Liver (tissue), 9 donors: ENCODE data around the gene RNASEH2A. TPM values are rescaled to one million over a fixed set of nuclear protein-coding genes. Genes with fewer than 3 reads are reported as not detected.

ENCODE experiments used
- DNase-seq: peaks from one replicate; pipeline ENCODE4 v3.0.0-alpha.2; 2017; ENCODE audit warnings: low spot score
- H3K27ac ChIP-seq, 2 donors: one replicate each; pipeline ENCODE4 v1.7.0; 2013; ENCODE audit warnings: inconsistent platforms in 2 of 2, low read length in 2 of 2, control low read depth in 1 of 2, low read depth in 1 of 2, mild to moderate bottlenecking in 1 of 2
- H3K27me3 ChIP-seq, 4 donors: one replicate each; pipeline versions ENCODE4 v1.6.1 to v1.7.0; 2013; ENCODE audit warnings: low read length in 3 of 4, inconsistent platforms in 1 of 4, mild to moderate bottlenecking in 1 of 4, moderate library complexity in 1 of 4; ENCODE audit not compliant: control insufficient read depth in 4 of 4, insufficient read depth in 4 of 4
- H3K36me3 ChIP-seq, 4 donors: one replicate each; pipeline versions ENCODE4 v1.6.1 to v1.7.0; 2013; ENCODE audit warnings: low read length in 3 of 4, mild to moderate bottlenecking in 3 of 4, low read depth in 1 of 4, moderate library complexity in 1 of 4; ENCODE audit not compliant: control insufficient read depth in 4 of 4, insufficient read depth in 3 of 4
- H3K4me1 ChIP-seq, 4 donors: one replicate each; pipeline versions ENCODE4 v1.6.1 to v1.7.0; 2013; ENCODE audit warnings: low read length in 3 of 4, mild to moderate bottlenecking in 3 of 4, moderate library complexity in 1 of 4; ENCODE audit not compliant: control insufficient read depth in 4 of 4, insufficient read depth in 4 of 4
- H3K4me3 ChIP-seq, 3 donors: one replicate each; pipeline versions ENCODE4 v1.6.1 to v1.7.0; 2013; ENCODE audit warnings: low read length in 3 of 3, control low read depth in 1 of 3, low read depth in 1 of 3, mild to moderate bottlenecking in 1 of 3
- H3K9ac ChIP-seq, 2 donors: one replicate each; pipeline ENCODE4 v1.7.0; 2013; ENCODE audit warnings: low read length in 2 of 2, mild to moderate bottlenecking in 2 of 2, moderate library complexity in 2 of 2, control low read depth in 1 of 2, low read depth in 1 of 2
- H3K9me3 ChIP-seq, 4 donors: one replicate each; pipeline versions ENCODE4 v1.6.1 to v1.7.0; 2013; ENCODE audit warnings: low read length in 3 of 4; ENCODE audit not compliant: control insufficient read depth in 4 of 4
- FOXA1 ChIP-seq: IDR thresholded peaks from 2 replicates; pipeline ENCODE4 v1.6.1; 2016; ENCODE audit warnings: antibody characterized with exemption
- FOXA2 ChIP-seq: IDR thresholded peaks from 2 replicates; pipeline ENCODE4 v1.6.1; 2016; ENCODE audit warnings: antibody characterized with exemption
- GABPA ChIP-seq, 2 donors: IDR thresholded peaks in 1 of 2; conservative IDR thresholded peaks in 1 of 2; 2 replicates each; pipeline ENCODE4 v1.6.1; 2016; ENCODE audit warnings: antibody characterized with exemption in 2 of 2, mild to moderate bottlenecking in 1 of 2, moderate library complexity in 1 of 2
- HNF4G ChIP-seq: IDR thresholded peaks from 2 replicates; pipeline ENCODE4 v1.6.1; 2016; ENCODE audit warnings: antibody characterized with exemption
- NR2F2 ChIP-seq: IDR thresholded peaks from 2 replicates; pipeline ENCODE4 v1.6.1; 2016; ENCODE audit warnings: antibody characterized with exemption
- RXRA ChIP-seq, 2 donors: IDR thresholded peaks; 2 replicates each; pipeline ENCODE4 v1.6.1; 2017 to 2018; ENCODE audit warnings: antibody characterized with exemption in 2 of 2, mild to moderate bottlenecking in 1 of 2
- YY1 ChIP-seq: IDR thresholded peaks from 2 replicates; pipeline ENCODE4 v1.6.1; 2016; ENCODE audit warnings: antibody characterized with exemption, mild to moderate bottlenecking
- WGBS: extraction: QIAGEN DNeasy Blood & Tissue Kit; methylation state at CpG from one replicate; pipeline ENCODE4 v1.1.7; 2013; 5-methylcytosine and 5-hydroxymethylcytosine counted together
- polyA plus RNA-seq, 2 donors: library from polyadenylated mRNA; stranded (reverse) in 1 of 2; unstranded in 1 of 2; fragments of 200-250 nt in 1 of 2; fragments of >200 nt in 1 of 2; fragmentation: Nextera tagmentation in 1 of 2; extraction: Ambion mirVana in 1 of 2; gene quantifications; one replicate each; pipeline versions ENCODE4 v1.2.1 to v1.2.3, GENCODE V29; 2013 to 2015
- total RNA-seq, 2 donors: library from RNA; depleted of rRNA; stranded (reverse); fragments of >200 nt; gene quantifications; one replicate each; pipeline ENCODE4 v1.2.3, GENCODE V29; 2014
- TF ChIP-seq, protein P1 (sequence below): IDR thresholded peaks from 2 replicates; pipeline ENCODE4 v1.6.1; 2016; ENCODE audit warnings: antibody characterized with exemption
- TF ChIP-seq, protein P2 (sequence below): fragments of 150-350 bp; IDR thresholded peaks from 2 replicates; pipeline ENCODE4 v1.5.1; 2017; ENCODE audit warnings: improper control_type of control experiment, low read depth, low read length; ENCODE audit not compliant: missing input control
- TF ChIP-seq, protein P3 (sequence below): IDR thresholded peaks from 2 replicates; pipeline ENCODE4 v1.6.1; 2016; ENCODE audit warnings: antibody characterized with exemption
- TF ChIP-seq, protein P4 (sequence below): IDR thresholded peaks from 2 replicates; pipeline ENCODE4 v1.6.1; 2016; ENCODE audit warnings: antibody characterized with exemption, mild to moderate bottlenecking
- donor health status: healthy.
- donor health status: healthy.
- donor health status: healthy.
- donor health status: healthy.
- donor health status: healthy.

The RNASEH2A gene
- total and polyA plus RNA-seq, 4 donors, result 1.8 to 17.5 (median 3.5) TPM

DNA sequence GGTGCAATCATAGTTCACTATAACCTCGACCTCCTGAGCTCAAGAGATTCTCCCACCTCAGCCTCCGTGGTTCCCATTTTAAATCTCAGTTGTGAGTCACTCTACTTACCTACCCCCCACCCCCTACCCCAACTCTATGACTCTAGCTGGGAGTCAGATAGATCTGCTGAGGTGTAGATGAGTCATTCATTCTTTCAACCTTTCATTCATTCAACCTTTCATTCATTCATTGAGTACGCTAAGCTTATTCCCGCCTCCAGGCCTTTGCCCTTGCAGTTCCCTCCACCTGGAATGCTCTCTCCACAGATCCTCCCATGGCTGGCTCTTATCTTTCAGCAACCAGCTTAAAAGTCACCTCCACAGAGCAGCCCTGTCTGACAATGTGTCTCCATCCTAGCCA is 30.8 kb downstream of the RNASEH2A start (continued):
- TF ChIP-seq, protein P1, sequence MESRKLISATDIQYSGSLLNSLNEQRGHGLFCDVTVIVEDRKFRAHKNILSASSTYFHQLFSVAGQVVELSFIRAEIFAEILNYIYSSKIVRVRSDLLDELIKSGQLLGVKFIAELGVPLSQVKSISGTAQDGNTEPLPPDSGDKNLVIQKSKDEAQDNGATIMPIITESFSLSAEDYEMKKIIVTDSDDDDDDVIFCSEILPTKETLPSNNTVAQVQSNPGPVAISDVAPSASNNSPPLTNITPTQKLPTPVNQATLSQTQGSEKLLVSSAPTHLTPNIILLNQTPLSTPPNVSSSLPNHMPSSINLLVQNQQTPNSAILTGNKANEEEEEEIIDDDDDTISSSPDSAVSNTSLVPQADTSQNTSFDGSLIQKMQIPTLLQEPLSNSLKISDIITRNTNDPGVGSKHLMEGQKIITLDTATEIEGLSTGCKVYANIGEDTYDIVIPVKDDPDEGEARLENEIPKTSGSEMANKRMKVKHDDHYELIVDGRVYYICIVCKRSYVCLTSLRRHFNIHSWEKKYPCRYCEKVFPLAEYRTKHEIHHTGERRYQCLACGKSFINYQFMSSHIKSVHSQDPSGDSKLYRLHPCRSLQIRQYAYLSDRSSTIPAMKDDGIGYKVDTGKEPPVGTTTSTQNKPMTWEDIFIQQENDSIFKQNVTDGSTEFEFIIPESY, result no peak
- TF ChIP-seq FOXA2, result no peak

DNA sequence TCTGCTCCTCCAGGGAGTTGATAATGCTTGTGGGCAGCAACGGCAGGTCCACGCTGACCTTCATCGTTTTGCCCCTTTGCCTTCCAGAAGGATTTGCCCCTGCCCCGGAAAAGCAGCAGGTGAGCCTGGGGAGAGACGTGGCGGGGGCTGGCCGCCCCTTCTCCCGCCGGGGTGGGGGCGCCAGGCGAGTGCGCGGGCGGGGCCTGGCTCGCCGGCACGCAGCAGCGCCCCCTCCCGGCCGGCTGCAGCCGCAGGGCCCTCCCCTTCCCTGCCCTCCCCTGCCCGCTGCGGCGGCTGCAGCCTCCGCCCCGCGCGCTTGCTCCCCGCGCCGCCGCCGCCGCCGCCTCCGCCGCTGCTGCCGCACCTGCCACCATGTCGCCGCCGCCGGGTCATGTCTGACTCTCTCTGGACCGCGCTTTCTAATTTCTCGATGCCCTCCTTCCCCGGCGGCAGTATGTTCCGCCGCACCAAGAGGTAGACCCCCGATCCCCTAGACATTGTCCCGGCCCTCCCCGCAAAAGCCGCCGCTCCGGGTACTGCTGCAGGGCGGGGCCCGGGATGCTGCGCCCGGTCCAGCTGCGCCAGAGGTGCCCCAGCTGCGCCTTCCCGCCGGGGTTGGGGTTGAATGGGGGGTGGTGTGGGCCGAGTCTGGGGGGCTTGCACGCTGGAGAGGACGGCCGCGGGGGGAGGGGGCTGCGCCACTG is 31.9 kb downstream of the RNASEH2A start, which contains the start of gene MAST1:
Gene MAST1, plus strand, starts transcription at position 334 of the 704 bp plus-strand sequence. Its CDS starts 58 bp downstream, at position 392.
- Histone ChIP-seq H3K9ac (no peak within 1 kb of the TSS), H3K4me3 (peak within 1 kb of the TSS in 1 of 3 donors; percentile 22), H3K27me3 (peaks cover 0 to 25% (median 14%) of the 10 kb centered on the region in 4 donors), H3K4me1 (peaks cover 0 to 11% (median 3%) of the 10 kb centered on the region in 4 donors), H3K9me3 (no peaks in the 10 kb centered on the region), H3K27ac (no peak within 1 kb of the TSS), H3K36me3 (no peaks in the 10 kb centered on the region)
- peak; percentile 72 for DNase-seq
- WGBS, result 1% methylated on average over 69 of the region's 69 CpGs
- TF ChIP-seq RXRA (IDR thresholded peaks at IDR 0.05), result no peak
- TF ChIP-seq, protein P2, sequence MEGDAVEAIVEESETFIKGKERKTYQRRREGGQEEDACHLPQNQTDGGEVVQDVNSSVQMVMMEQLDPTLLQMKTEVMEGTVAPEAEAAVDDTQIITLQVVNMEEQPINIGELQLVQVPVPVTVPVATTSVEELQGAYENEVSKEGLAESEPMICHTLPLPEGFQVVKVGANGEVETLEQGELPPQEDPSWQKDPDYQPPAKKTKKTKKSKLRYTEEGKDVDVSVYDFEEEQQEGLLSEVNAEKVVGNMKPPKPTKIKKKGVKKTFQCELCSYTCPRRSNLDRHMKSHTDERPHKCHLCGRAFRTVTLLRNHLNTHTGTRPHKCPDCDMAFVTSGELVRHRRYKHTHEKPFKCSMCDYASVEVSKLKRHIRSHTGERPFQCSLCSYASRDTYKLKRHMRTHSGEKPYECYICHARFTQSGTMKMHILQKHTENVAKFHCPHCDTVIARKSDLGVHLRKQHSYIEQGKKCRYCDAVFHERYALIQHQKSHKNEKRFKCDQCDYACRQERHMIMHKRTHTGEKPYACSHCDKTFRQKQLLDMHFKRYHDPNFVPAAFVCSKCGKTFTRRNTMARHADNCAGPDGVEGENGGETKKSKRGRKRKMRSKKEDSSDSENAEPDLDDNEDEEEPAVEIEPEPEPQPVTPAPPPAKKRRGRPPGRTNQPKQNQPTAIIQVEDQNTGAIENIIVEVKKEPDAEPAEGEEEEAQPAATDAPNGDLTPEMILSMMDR, result peak; percentile 38

DNA sequence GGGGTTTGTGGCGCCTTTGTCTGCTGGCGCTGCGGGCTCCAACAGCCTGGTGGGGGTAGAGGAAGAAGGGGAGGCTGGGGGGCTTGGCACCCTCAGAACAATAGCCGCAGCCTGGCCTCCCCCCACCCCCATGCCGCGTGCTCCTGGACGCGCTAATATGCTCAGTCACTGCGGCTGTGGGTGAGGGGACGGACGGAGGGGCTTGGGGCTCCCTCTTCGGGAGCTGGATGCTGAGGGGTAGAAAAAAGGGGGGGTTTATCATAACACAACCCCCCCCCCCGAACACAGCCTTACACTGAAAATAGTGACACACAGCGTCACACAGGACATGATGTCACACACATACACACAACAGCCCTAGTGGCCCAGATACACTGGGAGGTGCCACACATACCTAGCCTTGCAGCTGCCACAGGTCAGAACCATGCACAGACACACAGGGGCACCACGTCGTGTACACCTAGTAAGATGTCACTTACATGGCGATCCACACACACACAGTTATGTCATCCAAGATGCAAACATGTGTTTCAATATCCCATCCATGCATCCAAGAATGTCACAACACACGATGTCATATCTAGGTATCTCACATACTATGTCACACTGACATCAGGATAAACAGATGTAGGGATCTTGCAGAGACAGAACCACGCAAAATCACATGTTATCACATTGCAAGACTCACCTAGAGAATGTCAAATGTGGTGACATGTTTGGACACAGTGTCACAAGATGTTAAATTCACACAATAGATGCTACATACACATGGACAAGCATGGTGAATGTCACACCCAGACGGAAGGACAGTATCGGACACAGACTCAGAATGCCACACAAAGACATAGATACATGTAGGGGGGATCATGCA is 32.7 kb downstream of the RNASEH2A start:
- WGBS, result 23% methylated on average over 21 of the region's 21 CpGs
- no peak overlapping the region for H3K4me3 ChIP-seq
- H3K4me1 ChIP-seq, result peaks cover 0 to 7% (median 3%) of the 10 kb centered on the region in 4 donors
- no peak for DNase-seq
- H3K9ac ChIP-seq, result no peak overlapping the region
- H3K27me3 ChIP-seq, result peaks cover 0 to 25% (median 13%) of the 10 kb centered on the region in 4 donors
- no peaks in the 10 kb centered on the region for H3K9me3 ChIP-seq
- H3K36me3 ChIP-seq, result no peaks in the 10 kb centered on the region
- H3K27ac ChIP-seq, result no peak overlapping the region
- TF ChIP-seq HNF4G (no peak), FOXA1 (no peak), FOXA2 (no peak), YY1 (no peak), GABPA (IDR thresholded peaks at IDR 0.05 in 1 of 2, conservative IDR thresholded peaks at IDR 0.05 in 1 of 2) (no peak), RXRA (IDR thresholded peaks at IDR 0.05) (no peak), NR2F2 (no peak)
- TF ChIP-seq, protein P2, result no peak
- TF ChIP-seq, protein P3, sequence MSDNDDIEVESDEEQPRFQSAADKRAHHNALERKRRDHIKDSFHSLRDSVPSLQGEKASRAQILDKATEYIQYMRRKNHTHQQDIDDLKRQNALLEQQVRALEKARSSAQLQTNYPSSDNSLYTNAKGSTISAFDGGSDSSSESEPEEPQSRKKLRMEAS, result no peak
- TF ChIP-seq, protein P1, result no peak
- TF ChIP-seq, protein P4, sequence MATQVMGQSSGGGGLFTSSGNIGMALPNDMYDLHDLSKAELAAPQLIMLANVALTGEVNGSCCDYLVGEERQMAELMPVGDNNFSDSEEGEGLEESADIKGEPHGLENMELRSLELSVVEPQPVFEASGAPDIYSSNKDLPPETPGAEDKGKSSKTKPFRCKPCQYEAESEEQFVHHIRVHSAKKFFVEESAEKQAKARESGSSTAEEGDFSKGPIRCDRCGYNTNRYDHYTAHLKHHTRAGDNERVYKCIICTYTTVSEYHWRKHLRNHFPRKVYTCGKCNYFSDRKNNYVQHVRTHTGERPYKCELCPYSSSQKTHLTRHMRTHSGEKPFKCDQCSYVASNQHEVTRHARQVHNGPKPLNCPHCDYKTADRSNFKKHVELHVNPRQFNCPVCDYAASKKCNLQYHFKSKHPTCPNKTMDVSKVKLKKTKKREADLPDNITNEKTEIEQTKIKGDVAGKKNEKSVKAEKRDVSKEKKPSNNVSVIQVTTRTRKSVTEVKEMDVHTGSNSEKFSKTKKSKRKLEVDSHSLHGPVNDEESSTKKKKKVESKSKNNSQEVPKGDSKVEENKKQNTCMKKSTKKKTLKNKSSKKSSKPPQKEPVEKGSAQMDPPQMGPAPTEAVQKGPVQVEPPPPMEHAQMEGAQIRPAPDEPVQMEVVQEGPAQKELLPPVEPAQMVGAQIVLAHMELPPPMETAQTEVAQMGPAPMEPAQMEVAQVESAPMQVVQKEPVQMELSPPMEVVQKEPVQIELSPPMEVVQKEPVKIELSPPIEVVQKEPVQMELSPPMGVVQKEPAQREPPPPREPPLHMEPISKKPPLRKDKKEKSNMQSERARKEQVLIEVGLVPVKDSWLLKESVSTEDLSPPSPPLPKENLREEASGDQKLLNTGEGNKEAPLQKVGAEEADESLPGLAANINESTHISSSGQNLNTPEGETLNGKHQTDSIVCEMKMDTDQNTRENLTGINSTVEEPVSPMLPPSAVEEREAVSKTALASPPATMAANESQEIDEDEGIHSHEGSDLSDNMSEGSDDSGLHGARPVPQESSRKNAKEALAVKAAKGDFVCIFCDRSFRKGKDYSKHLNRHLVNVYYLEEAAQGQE, result no peak
